HAP-1 (cell line): ENCODE data around the gene LAMA5.

Source experiments
- DNase-seq, 2 experiments: peaks; one replicate each; pipeline ENCODE4 v3.0.0-alpha.2; 2016 to 2020; ENCODE audit warnings: low spot score in 2 of 2
- H3K27me3 ChIP-seq: fragments of 250-450 bp; sonication (Bioruptor Pico); 2 replicates; pipeline ENCODE4 v1.5.1; 2020; ENCODE audit warnings: low read depth, mild to moderate bottlenecking, moderate library complexity
- H3K36me3 ChIP-seq: fragments of 250-450 bp; sonication (Bioruptor Pico); replicated peaks from 2 replicates; pipeline ENCODE4 v1.5.1; 2020; ENCODE audit warnings: mild to moderate bottlenecking
- H3K4me1 ChIP-seq: fragments of 250-450 bp; sonication (Bioruptor Pico); 2 replicates; pipeline ENCODE4 v1.5.1; 2020; ENCODE audit warnings: mild to moderate bottlenecking
- H3K4me3 ChIP-seq: fragments of 250-450 bp; sonication (Bioruptor Pico); 2 replicates; pipeline ENCODE4 v1.5.1; 2020; ENCODE audit warnings: mild to moderate bottlenecking, moderate library complexity
- H3K9me3 ChIP-seq: fragments of 250-450 bp; sonication (Bioruptor Pico); 2 replicates; pipeline ENCODE4 v1.5.1; 2020; ENCODE audit warnings: mild to moderate bottlenecking, moderate library complexity
- in situ Hi-C: fragments of 300-500 bp; cut with MboI; formaldehyde crosslinking; loops from 3 replicates; pipeline ENCODE4 v1.14.3; 2020; ENCODE audit warnings: low sequenced_read_pairs, inconsistent platforms, mixed read lengths

Gene LAMA5

DNA sequence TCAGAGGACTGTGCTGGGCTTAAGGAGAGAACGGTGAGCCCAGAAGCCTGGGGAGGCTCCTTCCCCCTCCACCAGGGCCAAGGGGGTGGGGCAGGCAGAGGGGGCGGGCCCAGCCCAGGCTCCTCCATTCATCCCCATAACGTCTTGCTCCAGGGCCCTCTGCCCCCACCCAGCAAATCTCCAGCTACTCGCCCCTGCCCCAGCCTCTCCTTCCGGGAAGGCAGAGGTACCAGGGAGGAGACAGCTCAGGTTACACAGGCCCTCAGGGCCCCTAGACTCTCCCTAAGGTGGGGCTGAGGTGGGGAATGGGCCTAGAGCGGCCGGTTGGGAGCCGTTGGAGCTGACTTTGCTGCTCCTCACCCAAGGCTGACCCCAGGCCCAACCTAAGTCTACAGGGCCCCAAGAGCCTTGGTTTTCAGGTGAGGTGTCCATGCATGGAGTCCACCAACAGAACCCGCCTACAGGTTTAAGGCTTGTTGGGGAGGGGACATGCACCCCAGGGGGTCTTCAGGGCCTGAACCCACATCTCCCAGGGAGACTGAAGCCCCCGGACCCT is 1.2 kb downstream of the LAMA5 start:
- Histone ChIP-seq H3K4me3 (peak overlapping the region; percentile 80), H3K4me1 (peaks cover 16% of the 10 kb centered on the region), H3K36me3 (peaks cover 11% of the 10 kb centered on the region; the same call in 1 of the 2 replicates), H3K27me3 (no peaks in the 10 kb centered on the region), H3K9me3 (no peaks in the 10 kb centered on the region)
- peak; percentile 68 to 87 for DNase-seq
- in situ Hi-C loops = no loop called here

GRCh38 chr20:62364911-62365736 is 2.0 kb downstream of the LAMA5 start:
- in situ Hi-C loops = no loop called here
- no peaks in the 10 kb centered on the region for H3K9me3 ChIP-seq
- H3K4me1 ChIP-seq = peaks cover 16% of the 10 kb centered on the region
- DNase-seq = no peak
- H3K4me3 ChIP-seq = peak overlapping the region; percentile 80
- no peaks in the 10 kb centered on the region for H3K27me3 ChIP-seq
- H3K36me3 ChIP-seq = peaks cover 11% of the 10 kb centered on the region; the same call in 1 of the 2 replicates

GRCh38 chr20:62363920-62364851 is 2.9 kb downstream of the LAMA5 start:
- Histone ChIP-seq H3K36me3 (peaks cover 11% of the 10 kb centered on the region; the same call in 1 of the 2 replicates), H3K4me1 (peaks cover 16% of the 10 kb centered on the region), H3K27me3 (no peaks in the 10 kb centered on the region), H3K9me3 (no peaks in the 10 kb centered on the region), H3K4me3 (no peak overlapping the region)
- in situ Hi-C loops = no loop called here
- DNase-seq = no peak

- Histone ChIP-seq H3K36me3 (peaks cover 11% of the 10 kb centered on the region; the same call in 1 of the 2 replicates), H3K27me3 (no peaks in the 10 kb centered on the region), H3K4me1 (peaks cover 9% of the 10 kb centered on the region), H3K9me3 (no peaks in the 10 kb centered on the region), H3K4me3 (no peak overlapping the region)
- in situ Hi-C loops = no loop called here
- DNase-seq = no peak
These were observed 3.9 kb downstream of the LAMA5 start for GRCh38 chr20:62362991-62363919.

DNA sequence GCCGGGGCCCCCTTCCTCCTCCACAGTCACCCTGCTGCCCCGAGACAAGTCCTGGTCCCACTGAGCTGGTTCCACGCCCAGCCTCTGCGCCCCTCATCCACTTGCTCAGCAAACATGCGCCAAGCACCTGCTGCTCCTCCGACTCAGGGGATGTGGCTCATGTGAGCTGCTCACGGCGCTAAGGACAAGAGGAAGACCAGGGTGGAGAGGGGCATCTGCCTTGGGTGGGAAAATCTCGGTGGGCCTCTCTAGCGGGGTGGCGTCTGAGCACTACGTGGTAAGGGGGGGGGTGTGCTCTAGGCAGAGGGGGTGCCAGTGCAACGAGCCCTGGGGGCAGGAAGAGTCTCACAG is 4.5 kb downstream of the LAMA5 start:
- H3K9me3 ChIP-seq = no peaks in the 10 kb centered on the region
- no peak for DNase-seq
- no peaks in the 10 kb centered on the region for H3K27me3 ChIP-seq
- H3K36me3 ChIP-seq = peaks cover 11% of the 10 kb centered on the region
- H3K4me1 ChIP-seq = peaks cover 2% of the 10 kb centered on the region; the same call in 1 of the 2 replicates
- H3K4me3 ChIP-seq = no peak overlapping the region
- in situ Hi-C loops = no loop called here

DNA sequence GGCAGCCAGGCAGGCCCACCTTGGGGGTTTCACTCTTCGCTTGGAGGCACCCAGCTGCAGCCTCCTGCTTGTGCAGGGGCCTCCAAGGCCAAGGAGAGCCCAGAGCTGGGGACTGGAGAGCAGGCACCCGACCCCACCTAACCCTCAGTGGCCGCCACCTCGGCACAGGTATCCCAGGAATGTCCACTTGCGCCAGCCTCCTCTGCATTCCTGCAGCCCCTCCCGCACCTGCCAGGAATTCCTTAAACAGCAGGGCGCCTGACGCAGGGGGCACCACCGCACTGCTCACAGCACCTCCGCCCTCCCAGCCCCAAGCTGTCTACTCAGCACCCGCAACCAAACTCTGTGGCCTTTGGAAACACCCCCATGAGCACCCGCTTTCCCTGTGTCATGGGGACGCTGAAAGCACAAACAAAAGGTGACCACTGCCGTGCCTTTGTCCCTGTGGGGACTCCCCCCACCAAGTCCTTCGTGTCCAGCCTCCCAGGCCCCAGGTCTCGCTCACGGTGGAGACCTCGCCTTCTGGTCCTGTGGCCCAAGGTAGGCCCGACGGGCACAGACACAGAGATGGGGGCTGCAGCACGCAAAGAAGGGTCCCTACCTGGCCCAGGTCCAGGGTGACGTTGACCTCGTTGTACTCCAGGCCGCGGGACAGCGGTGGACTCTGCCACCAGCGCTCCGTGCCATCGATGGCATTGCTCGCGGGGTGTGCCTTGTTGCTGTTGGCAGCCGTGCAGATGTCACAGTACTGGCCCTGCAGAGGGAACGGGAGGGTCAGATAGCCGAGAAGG is 5.1 kb downstream of the LAMA5 start:
- no peaks in the 10 kb centered on the region for H3K27me3 ChIP-seq
- peaks cover 11% of the 10 kb centered on the region for H3K36me3 ChIP-seq
- no peak overlapping the region for H3K4me3 ChIP-seq
- in situ Hi-C loops = no loop called here
- H3K9me3 ChIP-seq = no peaks in the 10 kb centered on the region
- no peaks in the 10 kb centered on the region; the same call in 1 of the 2 replicates for H3K4me1 ChIP-seq
- DNase-seq = no peak

DNA sequence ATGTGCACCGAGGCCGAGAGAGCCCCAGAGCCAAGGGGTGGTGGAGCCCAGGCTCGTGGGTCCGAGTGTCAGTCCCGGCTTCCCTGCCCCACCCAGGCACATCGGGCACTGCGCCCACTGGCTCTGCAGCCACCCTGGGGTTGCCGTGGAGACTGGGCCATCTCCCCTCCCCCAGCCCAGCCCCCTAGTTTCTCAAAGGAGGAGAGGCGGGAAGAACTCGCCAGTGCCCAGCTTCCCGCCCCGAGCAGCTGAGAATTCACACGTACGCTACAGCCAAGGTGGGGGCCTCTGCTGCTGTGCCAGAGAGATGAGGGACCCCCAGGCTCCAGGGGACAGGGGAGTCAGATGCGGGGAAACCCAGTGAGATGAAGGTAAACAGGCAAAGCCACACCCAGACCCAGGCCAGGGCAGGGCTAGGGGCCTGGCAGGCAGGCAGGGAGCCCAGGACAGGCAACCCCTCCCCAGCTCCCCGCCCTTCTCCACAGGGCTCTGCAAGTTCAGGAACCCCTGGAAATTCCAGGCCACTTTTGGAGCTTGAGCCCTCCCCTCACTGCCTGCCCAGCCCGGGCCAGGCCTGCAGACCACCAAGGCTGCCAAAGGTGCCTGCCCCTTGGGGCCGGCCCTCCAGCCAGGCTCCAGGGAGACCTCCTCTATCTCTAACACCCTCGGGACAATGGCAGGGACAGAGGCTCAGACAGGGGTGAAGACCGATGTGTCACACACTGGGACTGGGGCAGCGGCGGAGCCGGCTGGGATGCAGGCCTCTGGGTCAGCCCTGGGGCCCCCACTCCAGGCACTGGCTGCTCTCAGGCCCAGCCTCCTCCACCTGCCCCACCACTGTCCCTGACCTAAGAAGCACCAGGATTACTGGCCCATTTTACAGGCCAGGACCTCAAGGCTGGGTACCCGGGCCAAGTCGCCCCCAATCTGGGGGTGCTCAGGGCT is 6.0 kb downstream of the LAMA5 start:
- no peak overlapping the region for H3K4me3 ChIP-seq
- peaks cover 11% of the 10 kb centered on the region for H3K36me3 ChIP-seq
- DNase-seq = no peak
- in situ Hi-C loops = no loop called here
- H3K4me1 ChIP-seq = no peaks in the 10 kb centered on the region; the same call in 1 of the 2 replicates
- no peaks in the 10 kb centered on the region for H3K27me3 ChIP-seq
- H3K9me3 ChIP-seq = no peaks in the 10 kb centered on the region

DNA sequence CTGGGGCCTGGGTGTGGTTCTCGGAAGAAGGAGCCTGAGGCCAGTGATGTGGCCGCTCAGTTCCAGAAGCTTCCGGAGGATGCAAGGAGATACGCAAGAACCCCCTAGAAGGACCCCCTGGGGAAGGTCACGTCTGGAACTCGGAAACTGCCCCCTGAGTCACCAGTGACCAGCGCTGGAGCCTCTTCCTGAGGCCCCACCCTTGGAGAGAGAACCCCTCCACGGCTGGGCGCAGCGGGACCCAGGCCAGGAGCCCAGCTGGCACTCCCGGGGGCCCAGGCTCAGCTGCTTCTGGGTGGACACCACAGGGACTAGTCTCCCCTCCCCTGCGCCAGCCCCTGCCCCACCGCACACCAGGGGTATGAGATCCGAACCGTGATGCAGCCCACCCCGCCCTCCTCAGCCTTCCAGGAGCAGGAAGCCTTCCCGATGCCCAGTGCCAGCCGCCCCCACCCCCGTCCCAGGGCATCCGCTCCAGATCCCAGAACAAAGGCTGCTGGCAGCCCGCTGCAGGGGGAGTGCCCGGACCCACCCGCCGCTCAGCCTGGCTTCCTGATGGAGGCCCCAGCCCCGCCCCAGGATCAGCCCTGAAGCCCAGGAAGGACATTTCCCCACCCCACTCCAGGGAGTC is 7.5 kb downstream of the LAMA5 start:
- Histone ChIP-seq H3K27me3 (no peaks in the 10 kb centered on the region), H3K4me3 (no peak overlapping the region), H3K4me1 (no peaks in the 10 kb centered on the region), H3K36me3 (peaks cover 11% of the 10 kb centered on the region), H3K9me3 (no peaks in the 10 kb centered on the region)
- DNase-seq = no peak
- in situ Hi-C loops = no loop called here

DNA sequence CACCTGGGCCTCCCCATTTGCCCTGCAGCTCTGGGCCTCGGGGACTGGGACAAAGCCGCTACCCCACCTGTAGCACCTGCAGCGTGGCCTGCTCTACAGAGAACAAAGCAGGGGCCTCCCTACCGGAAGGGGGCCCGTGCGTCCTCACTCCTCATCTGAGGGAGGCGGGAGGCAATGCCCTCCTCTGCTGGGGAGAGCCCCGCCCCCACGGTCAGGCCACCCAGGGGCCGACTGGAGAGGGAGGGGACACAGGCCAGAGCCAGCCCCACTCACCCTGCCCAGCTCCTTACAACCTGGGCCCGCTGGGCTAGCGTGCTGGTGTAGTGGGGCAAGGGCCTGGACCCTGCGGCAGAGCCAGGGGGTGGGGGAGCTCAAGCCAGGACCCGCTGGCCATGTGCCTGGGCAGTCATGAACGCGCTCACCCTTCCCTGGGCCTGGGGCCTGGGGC is 8.0 kb downstream of the LAMA5 start:
- Histone ChIP-seq H3K4me3 (no peak overlapping the region), H3K36me3 (peaks cover 11% of the 10 kb centered on the region), H3K27me3 (no peaks in the 10 kb centered on the region), H3K9me3 (no peaks in the 10 kb centered on the region), H3K4me1 (no peaks in the 10 kb centered on the region)
- in situ Hi-C loops = no loop called here
- no peak for DNase-seq

DNA sequence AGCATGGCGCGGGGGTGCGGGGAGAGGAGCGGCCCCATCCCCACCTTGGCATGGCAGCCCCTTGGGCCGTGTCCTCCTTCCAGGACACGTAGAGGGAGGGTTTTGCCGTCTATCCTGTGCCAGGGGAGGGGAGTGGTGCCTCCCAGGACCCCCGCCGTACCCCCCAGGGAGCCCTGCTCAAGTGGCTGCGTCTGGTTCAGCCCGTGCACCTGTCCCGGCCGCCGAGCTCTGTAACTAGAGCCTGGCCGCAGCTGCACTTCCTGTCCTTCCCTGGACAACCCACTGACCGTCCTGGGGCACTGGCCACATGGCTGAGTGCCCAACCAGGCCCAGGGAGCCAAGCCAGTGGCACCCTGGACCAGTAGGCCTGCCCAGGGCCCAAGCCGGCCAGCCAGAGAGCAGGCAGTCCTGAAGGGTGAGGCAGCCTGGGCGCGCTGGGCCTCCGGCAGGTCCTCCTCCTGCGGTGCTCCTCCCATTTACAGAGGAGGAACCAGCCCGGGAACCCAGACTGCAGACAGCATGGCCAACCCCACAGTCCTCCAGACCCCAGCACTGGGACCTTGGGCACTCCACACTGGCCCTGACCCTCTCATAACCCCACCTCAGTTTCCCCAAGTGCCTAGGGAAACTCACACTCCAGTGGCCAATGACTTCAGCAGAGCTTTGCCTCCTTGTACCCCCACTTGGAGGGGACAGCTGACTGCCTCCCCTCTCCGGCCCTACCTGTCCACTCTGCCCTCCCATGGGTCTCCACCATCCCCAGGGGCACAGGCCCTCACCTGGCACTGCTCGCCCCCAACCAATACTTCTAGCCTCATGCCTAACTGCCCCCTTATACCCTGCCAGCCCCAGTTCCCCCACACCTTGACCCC is 8.7 kb downstream of the LAMA5 start:
- DNase-seq = no peak
- Histone ChIP-seq H3K4me3 (no peak overlapping the region), H3K27me3 (no peaks in the 10 kb centered on the region), H3K36me3 (peaks cover 11% of the 10 kb centered on the region), H3K9me3 (no peaks in the 10 kb centered on the region), H3K4me1 (no peaks in the 10 kb centered on the region)
- in situ Hi-C loops = no loop called here
